H1 (cell line): Measurements from ENCODE around the gene NBEA. TPM values are rescaled to one million over a fixed set of nuclear protein-coding genes. Genes with fewer than 3 reads are reported as not detected.

ENCODE experiments used
- CTCF ChIA-PET: fragments of 300-600 bp; sonication (Branson Sonifier 250); formaldehyde crosslinking; loops from one replicate; lab custom pipeline; 2021; ENCODE audit not compliant: partially characterized antibody; lab: Charles Lee
- POLR2A ChIA-PET: fragments of 300-600 bp; sonication (Branson Sonifier 250); formaldehyde crosslinking; loops from one replicate; lab custom pipeline; 2021; ENCODE audit warnings: inconsistent platforms; ENCODE audit not compliant: partially characterized antibody; lab: Charles Lee
- DNase-seq, 2 experiments: peaks; one replicate each; pipeline versions ENCODE4 v3.0.0 to v3.0.0-alpha.2; 2010 to 2022; ENCODE audit warnings: low spot score in 2 of 2, low read depth in 1 of 2, mixed read lengths in 1 of 2
- FAIRE-seq: peaks from 2 replicates; lab custom pipeline; 2011; peaks lifted over from hg19 to GRCh38; lab: Jason Lieb, UNC
- H2AFZ ChIP-seq: 2 replicates; pipeline ENCODE4 v1.8.1; 2012; ENCODE audit warnings: low read length, inconsistent platforms
- H2AK5ac ChIP-seq: 2 replicates; pipeline ENCODE4 v1.6.1; 2013; ENCODE audit warnings: low read depth, low read length
- H2BK120ac ChIP-seq: replicated peaks from 2 replicates; pipeline ENCODE3; 2013; ENCODE audit warnings: low read depth, low read length, inconsistent platforms
- H2BK12ac ChIP-seq: 2 replicates; pipeline ENCODE4 v1.6.1; 2013; ENCODE audit warnings: low read depth, low read length
- H2BK15ac ChIP-seq: 2 replicates; pipeline ENCODE4 v1.6.1; 2013; ENCODE audit warnings: low read length
- H2BK20ac ChIP-seq: 2 replicates; pipeline ENCODE4 v1.6.1; 2013; ENCODE audit warnings: low read length
- H2BK5ac ChIP-seq: 2 replicates; pipeline ENCODE4 v1.6.1; 2013; ENCODE audit warnings: low read depth, low read length
- H3K14ac ChIP-seq: 2 replicates; pipeline ENCODE4 v1.6.1; 2013; ENCODE audit warnings: inconsistent platforms; ENCODE audit not compliant: insufficient read length
- H3K18ac ChIP-seq: 2 replicates; pipeline ENCODE4 v1.6.1; 2013; ENCODE audit warnings: low read length; ENCODE audit errors: extremely low read depth
- H3K23ac ChIP-seq: 2 replicates; pipeline ENCODE4 v1.6.1; 2013; ENCODE audit warnings: inconsistent platforms; ENCODE audit not compliant: insufficient read length
- H3K23me2 ChIP-seq: 2 replicates; pipeline ENCODE4 v1.6.1; 2013; ENCODE audit warnings: low read depth, low read length
- H3K27ac ChIP-seq: 2 replicates; pipeline ENCODE4 v1.6.1; 2011; ENCODE audit warnings: low read depth, low read length, inconsistent platforms
- H3K27me3 ChIP-seq, 4 experiments: replicated peaks in 1 of 4; 1 replicate in 1 of 4; 2 replicates in 3 of 4; pipeline versions ENCODE4 v1.6.1 to v1.8.1; 2011 to 2013; ENCODE audit warnings: low read length in 3 of 4, mild to moderate bottlenecking in 3 of 4, inconsistent platforms in 2 of 4, mixed read lengths in 2 of 4, moderate library complexity in 1 of 4; ENCODE audit not compliant: control insufficient read depth in 3 of 4, insufficient read depth in 3 of 4; ENCODE audit errors: extremely low read depth in 1 of 4
- H3K36me3 ChIP-seq, 4 experiments: 2 replicates each; pipeline versions ENCODE4 v1.6.1 to v1.8.1; 2011 to 2013; ENCODE audit warnings: mild to moderate bottlenecking in 4 of 4, low read length in 3 of 4, moderate library complexity in 2 of 4, control low read depth in 1 of 4, inconsistent platforms in 1 of 4; ENCODE audit not compliant: insufficient read depth in 4 of 4, control insufficient read depth in 2 of 4
- H3K4ac ChIP-seq: replicated peaks from 2 replicates; pipeline ENCODE3; 2013; ENCODE audit warnings: low read length, low read depth, mixed read lengths, inconsistent platforms; ENCODE audit not compliant: insufficient read length
- H3K4me1 ChIP-seq, 4 experiments: replicated peaks in 1 of 4; 1 replicate in 1 of 4; 2 replicates in 3 of 4; pipeline versions ENCODE4 v1.6.1 to v1.8.1; 2011 to 2013; ENCODE audit warnings: low read length in 3 of 4, inconsistent platforms in 2 of 4, mixed read lengths in 1 of 4; ENCODE audit not compliant: insufficient read depth in 4 of 4, control insufficient read depth in 3 of 4
- H3K4me2 ChIP-seq, 2 experiments: 2 replicates each; pipeline versions ENCODE4 v1.6.1 to v1.8.1; 2011 to 2013; ENCODE audit warnings: low read depth in 2 of 2, low read length in 2 of 2, control low read depth in 1 of 2, inconsistent platforms in 1 of 2, mild to moderate bottlenecking in 1 of 2; ENCODE audit not compliant: insufficient read depth in 1 of 2
- H3K4me3 ChIP-seq, 4 experiments: fragments of 200-600, 300-600 bp in 1 of 4; sonication (generic), shearing (Covaris generic), sonication (Bioruptor Twin) in 1 of 4; 2 replicates each; pipeline versions ENCODE4 v1.5.1 to v1.8.1; 2011 to 2016; ENCODE audit warnings: low read length in 4 of 4, low read depth in 3 of 4, control low read depth in 2 of 4, inconsistent platforms in 2 of 4, mild to moderate bottlenecking in 2 of 4, mixed read lengths in 1 of 4, moderate library complexity in 1 of 4; ENCODE audit not compliant: insufficient read depth in 2 of 4; ENCODE audit errors: extremely low read depth in 1 of 4
- H3K56ac ChIP-seq: replicated peaks from 2 replicates; pipeline ENCODE3; 2013; ENCODE audit warnings: low read depth, mild to moderate bottlenecking, mixed read lengths, low read length, inconsistent platforms; ENCODE audit not compliant: insufficient read length
- H3K79me1 ChIP-seq: 2 replicates; pipeline ENCODE4 v1.6.1; 2013; ENCODE audit warnings: low read depth, low read length, control low read depth
- H3K79me2 ChIP-seq, 2 experiments: 2 replicates each; pipeline versions ENCODE4 v1.6.1 to v1.8.1; 2012 to 2013; ENCODE audit warnings: low read length in 2 of 2, mild to moderate bottlenecking in 2 of 2, inconsistent platforms in 1 of 2; ENCODE audit not compliant: insufficient read depth in 2 of 2, control insufficient read depth in 1 of 2
- H3K9ac ChIP-seq, 4 experiments: replicated peaks in 1 of 4; 1 replicate in 1 of 4; 2 replicates in 3 of 4; pipeline versions ENCODE4 v1.6.1 to v1.8.1; 2011 to 2013; ENCODE audit warnings: low read depth in 3 of 4, low read length in 3 of 4, control low read depth in 2 of 4, mild to moderate bottlenecking in 2 of 4, moderate library complexity in 2 of 4, inconsistent platforms in 1 of 4; ENCODE audit errors: extremely low read depth in 1 of 4
- H3K9me3 ChIP-seq, 2 experiments: 2 replicates each; pipeline versions ENCODE4 v1.6.1 to v1.8.1; 2012 to 2013; ENCODE audit warnings: mild to moderate bottlenecking in 2 of 2, moderate library complexity in 2 of 2, control low read depth in 1 of 2, inconsistent platforms in 1 of 2, low read depth in 1 of 2, low read length in 1 of 2, mixed read lengths in 1 of 2; ENCODE audit not compliant: insufficient read depth in 2 of 2
- H4K20me1 ChIP-seq, 2 experiments: replicated peaks in 1 of 2; 2 replicates each; pipeline versions ENCODE3 to v1.8.1; 2011 to 2013; ENCODE audit warnings: inconsistent platforms in 2 of 2, low read length in 2 of 2, mild to moderate bottlenecking in 1 of 2; ENCODE audit not compliant: insufficient read depth in 2 of 2, control insufficient read depth in 1 of 2
- H4K5ac ChIP-seq: 2 replicates; pipeline ENCODE4 v1.6.1; 2013; ENCODE audit warnings: low read length, low read depth, mixed read lengths, inconsistent platforms; ENCODE audit not compliant: insufficient read length
- H4K8ac ChIP-seq: 2 replicates; pipeline ENCODE4 v1.8.0; 2013; ENCODE audit warnings: mild to moderate bottlenecking, moderate library complexity, low read length, inconsistent platforms; ENCODE audit not compliant: insufficient read depth; ENCODE audit errors: extremely low read depth
- H4K91ac ChIP-seq: replicated peaks from 2 replicates; pipeline ENCODE3; 2013; ENCODE audit warnings: low read length, mixed read lengths, inconsistent platforms; ENCODE audit not compliant: insufficient read length
- EP300 ChIP-seq, 2 experiments: IDR thresholded peaks; 1 replicate in 1 of 2; 2 replicates in 1 of 2; pipeline ENCODE4 v1.6.1; 2011 to 2012; ENCODE audit warnings: low read depth in 2 of 2, low read length in 2 of 2, mild to moderate bottlenecking in 2 of 2, borderline replicate concordance in 1 of 2, inconsistent platforms in 1 of 2, moderate library complexity in 1 of 2
- MAFK ChIP-seq: IDR thresholded peaks from 2 replicates; pipeline ENCODE4 v1.6.1; 2012; ENCODE audit warnings: low read depth, mild to moderate bottlenecking, improper control_type of control experiment, low read length
- RFX5 ChIP-seq: IDR thresholded peaks from 2 replicates; pipeline ENCODE4 v1.6.1; 2011; ENCODE audit warnings: low read depth, low read length, improper control_type of control experiment, borderline replicate concordance
- SP4 ChIP-seq: IDR thresholded peaks from 2 replicates; pipeline ENCODE4 v1.6.1; 2012; ENCODE audit warnings: low read length, inconsistent platforms
- TAF7 ChIP-seq: optimal IDR thresholded peaks from 2 replicates; pipeline ENCODE3; 2011; ENCODE audit warnings: low read depth, mild to moderate bottlenecking, inconsistent platforms, low read length, moderate library complexity, borderline replicate concordance
- TCF12 ChIP-seq: IDR thresholded peaks from 2 replicates; pipeline ENCODE4 v1.6.1; 2011; ENCODE audit warnings: low read depth, mild to moderate bottlenecking, low read length
- WGBS, 2 experiments: shearing (Covaris generic) in 1 of 2; methylation state at CpG; one replicate each; pipeline versions ENCODE4 v1.1.6 to v1.1.7; 2013 to 2015; ENCODE audit warnings: low lambda C conversion rate in 2 of 2, mixed read lengths in 2 of 2, inconsistent platforms in 1 of 2, low coverage in 1 of 2, missing lambda C conversion rate in 1 of 2; ENCODE audit not compliant: insufficient replicate concordance in 2 of 2, insufficient coverage in 1 of 2, insufficient read length in 1 of 2; ENCODE audit errors: extremely low coverage in 1 of 2, missing lambda C conversion rate in 1 of 2; 5-methylcytosine and 5-hydroxymethylcytosine counted together
- polyA plus RNA-seq, 7 experiments: library from polyadenylated mRNA; depleted of rRNA in 3 of 7; stranded (reverse) in 5 of 7; unstranded in 2 of 7; fragments of >200 nt in 5 of 7; fragments of 200-250 nt in 2 of 7; gene quantifications; 1 replicate in 5 of 7; 2 replicates in 1 of 7; 4 replicates in 1 of 7; pipeline versions ENCODE4 v1.2.1 to v1.2.3, GENCODE V29; 2011 to 2013; ENCODE audit warnings: missing spikeins in 2 of 7, mixed read lengths in 2 of 7
- total RNA-seq: library from RNA; stranded (reverse); fragmentation: NEBNext Ultra II Directional; extraction: Animal tissue kit (Norgen Biotek cat#: 25700); gene quantifications from 2 replicates; pipeline ENCODE4 v1.2.1, GENCODE V29; 2021
- TF ChIP-seq, protein P1 (sequence below): IDR thresholded peaks from 2 replicates; pipeline ENCODE4 v1.6.1; 2011; ENCODE audit warnings: low read length, improper control_type of control experiment
- TF ChIP-seq, protein P2 (sequence below): IDR thresholded peaks from 2 replicates; pipeline ENCODE4 v1.6.1; 2011; ENCODE audit warnings: low read depth, mild to moderate bottlenecking, low read length; ENCODE audit not compliant: insufficient read depth

The NBEA gene
- total and polyA plus RNA-seq, 2 of the 8 experiments (the other 6 are each of a cell fraction or from before 2014, with no cell fraction given), result 14.2 to 21.5 TPM

DNA sequence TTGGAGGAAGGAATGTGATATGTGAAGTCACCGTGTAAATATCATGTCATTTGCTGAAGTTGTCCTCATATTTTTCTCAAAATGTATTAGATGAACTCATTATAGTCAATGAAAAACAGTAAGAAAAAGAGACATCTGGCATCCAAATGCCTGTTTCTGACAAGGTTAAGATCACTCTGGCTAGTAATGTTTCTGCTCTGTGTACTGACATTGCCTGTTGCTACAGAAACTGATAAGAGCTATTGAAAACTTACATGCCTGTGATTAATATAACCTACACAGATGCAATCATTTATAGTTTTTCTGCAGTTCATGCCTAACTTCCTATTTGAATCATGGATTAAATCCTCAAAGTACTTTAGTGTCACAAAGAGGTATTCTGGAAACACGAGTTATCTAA is 249.8 kb downstream of the NBEA start:
- 86% methylated on average over 2 of the region's 2 CpGs; no CpG with 5 or more reads in 1 of the 2 experiments for WGBS, 2 experiments
- H3K56ac ChIP-seq, result no peak overlapping the region

More for the DNA sequence above, 249.8 kb downstream of the NBEA start:
- FAIRE-seq (no peak), DNase-seq (no peak)
- H2BK15ac ChIP-seq, result no peak overlapping the region
- H3K23me2 ChIP-seq, result no peaks in the 10 kb centered on the region
- H4K5ac ChIP-seq, result no peak overlapping the region
- H3K27ac ChIP-seq, result no peak overlapping the region
- no peaks in the 10 kb centered on the region for H3K79me2 ChIP-seq
- ChIA-PET POLR2A (no interaction called here), CTCF (interaction anchor here (0.8 kb wide), 1 partner anchor 439 kb away, joined by 3 read pairs; no protein-coding TSS in a partner anchor)
- H3K27me3 ChIP-seq, result no peaks in the 10 kb centered on the region
- H4K8ac ChIP-seq, result no peak overlapping the region
- no peaks in the 10 kb centered on the region for H3K9me3 ChIP-seq
- H3K4me2 ChIP-seq, result no peak overlapping the region
- H2AK5ac ChIP-seq, result no peak overlapping the region
- peaks cover 3 to 9% (median 5%) of the 10 kb centered on the region in 4 experiments; a peak in 4 of 8 replicates for H3K36me3 ChIP-seq
- no peak overlapping the region for H2BK120ac ChIP-seq
- no peak overlapping the region for H3K23ac ChIP-seq
- no peak overlapping the region for H3K9ac ChIP-seq
- H3K79me1 ChIP-seq, result no peaks in the 10 kb centered on the region
- H3K4me1 ChIP-seq, result no peaks in the 10 kb centered on the region
- no peak for TF ChIP-seq MAFK
- no peak for TF ChIP-seq RFX5
- TF ChIP-seq SP4, result no peak
- no peak for TF ChIP-seq TAF7
- TF ChIP-seq, protein P1, sequence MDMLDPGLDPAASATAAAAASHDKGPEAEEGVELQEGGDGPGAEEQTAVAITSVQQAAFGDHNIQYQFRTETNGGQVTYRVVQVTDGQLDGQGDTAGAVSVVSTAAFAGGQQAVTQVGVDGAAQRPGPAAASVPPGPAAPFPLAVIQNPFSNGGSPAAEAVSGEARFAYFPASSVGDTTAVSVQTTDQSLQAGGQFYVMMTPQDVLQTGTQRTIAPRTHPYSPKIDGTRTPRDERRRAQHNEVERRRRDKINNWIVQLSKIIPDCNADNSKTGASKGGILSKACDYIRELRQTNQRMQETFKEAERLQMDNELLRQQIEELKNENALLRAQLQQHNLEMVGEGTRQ, result no peak
- no peak for TF ChIP-seq EP300 (IDR thresholded peaks at IDR 0.05; ENCODE audit: borderline replicate concordance in 1 of 2, low read depth in 2 of 2, low read length in 2 of 2)
- TF ChIP-seq, protein P2, sequence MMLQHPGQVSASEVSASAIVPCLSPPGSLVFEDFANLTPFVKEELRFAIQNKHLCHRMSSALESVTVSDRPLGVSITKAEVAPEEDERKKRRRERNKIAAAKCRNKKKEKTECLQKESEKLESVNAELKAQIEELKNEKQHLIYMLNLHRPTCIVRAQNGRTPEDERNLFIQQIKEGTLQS, result no peak
- TF ChIP-seq TCF12, result no peak
- H2AFZ ChIP-seq, result no peak overlapping the region
- H4K91ac ChIP-seq, result no peak overlapping the region
- no peak overlapping the region for H3K18ac ChIP-seq
- no peak overlapping the region for H3K4ac ChIP-seq
- no peak overlapping the region for H3K14ac ChIP-seq
- no peaks in the 10 kb centered on the region for H4K20me1 ChIP-seq
- no peak overlapping the region for H3K4me3 ChIP-seq
- no peak overlapping the region for H2BK20ac ChIP-seq
- no peak overlapping the region for H2BK5ac ChIP-seq
- no peak overlapping the region for H2BK12ac ChIP-seq
